HG02885 (cell line): ENCODE data around the gene ZNF175.

Experiments used
- ATAC-seq: cut with Tn5 transposase; IDR thresholded peaks from one replicate; pipeline ENCODE4 v1.9.1; 2021; ENCODE audit warnings: mild to moderate bottlenecking; ENCODE audit not compliant: unreplicated experiment, poor library complexity

Gene ZNF175

DNA sequence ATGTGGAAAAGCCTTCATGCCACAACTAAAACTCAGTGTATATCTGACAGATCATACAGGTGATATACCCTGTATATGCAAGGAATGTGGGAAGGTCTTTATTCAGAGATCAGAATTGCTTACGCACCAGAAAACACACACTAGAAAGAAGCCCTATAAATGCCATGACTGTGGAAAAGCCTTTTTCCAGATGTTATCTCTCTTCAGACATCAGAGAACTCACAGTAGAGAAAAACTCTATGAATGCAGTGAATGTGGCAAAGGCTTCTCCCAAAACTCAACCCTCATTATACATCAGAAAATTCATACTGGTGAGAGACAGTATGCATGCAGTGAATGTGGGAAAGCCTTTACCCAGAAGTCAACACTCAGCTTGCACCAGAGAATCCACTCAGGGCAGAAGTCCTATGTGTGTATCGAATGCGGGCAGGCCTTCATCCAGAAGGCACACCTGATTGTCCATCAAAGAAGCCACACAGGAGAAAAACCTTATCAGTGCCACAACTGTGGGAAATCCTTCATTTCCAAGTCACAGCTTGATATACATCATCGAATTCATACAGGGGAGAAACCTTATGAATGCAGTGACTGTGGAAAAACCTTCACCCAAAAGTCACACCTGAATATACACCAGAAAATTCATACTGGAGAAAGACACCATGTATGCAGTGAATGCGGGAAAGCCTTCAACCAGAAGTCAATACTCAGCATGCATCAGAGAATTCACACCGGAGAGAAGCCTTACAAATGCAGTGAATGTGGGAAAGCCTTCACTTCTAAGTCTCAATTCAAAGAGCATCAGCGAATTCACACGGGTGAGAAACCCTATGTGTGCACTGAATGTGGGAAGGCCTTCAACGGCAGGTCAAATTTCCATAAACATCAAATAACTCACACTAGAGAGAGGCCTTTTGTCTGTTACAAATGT is 16.4 kb downstream of the ZNF175 start:
- no peak for ATAC-seq

DNA sequence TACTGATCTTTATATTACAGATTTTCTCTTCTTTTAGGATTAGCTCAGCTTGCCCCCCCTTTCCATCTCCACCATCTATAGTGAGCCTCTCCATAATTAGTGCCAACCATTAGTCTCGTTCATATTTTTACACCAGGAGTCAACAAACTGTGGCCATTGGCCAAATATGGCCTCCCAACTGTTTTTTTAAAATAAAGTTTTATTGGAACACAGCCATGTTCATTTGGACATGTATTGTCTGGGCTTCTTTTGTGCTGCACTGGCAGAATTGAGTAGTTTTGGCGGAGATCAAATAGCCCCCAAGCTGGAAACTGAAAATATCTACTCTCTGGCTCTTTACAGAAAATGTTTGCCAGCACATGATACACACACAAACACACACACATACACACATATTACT is 18.4 kb downstream of the ZNF175 start:
- ATAC-seq, result no peak

DNA sequence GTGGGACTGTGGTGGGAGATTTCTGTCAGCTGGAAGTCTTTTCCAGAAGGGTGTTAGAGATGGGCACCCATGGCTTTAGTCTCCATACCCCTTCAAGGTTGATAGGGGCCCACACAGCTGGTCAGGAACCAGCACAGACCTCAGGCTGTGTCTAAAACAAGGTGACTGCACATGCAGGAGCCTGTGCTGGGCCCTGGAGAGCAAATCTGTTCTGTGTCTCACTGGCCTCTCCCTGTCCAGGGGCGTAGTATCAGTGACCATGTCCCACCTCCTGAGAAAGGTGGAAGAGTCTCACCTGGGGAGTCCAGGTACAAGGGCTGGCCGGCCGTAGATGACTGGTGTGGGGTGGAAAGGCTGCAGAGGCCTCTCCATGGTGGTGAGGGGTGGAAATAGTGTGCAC is 19.4 kb downstream of the ZNF175 start:
- ATAC-seq, result no peak

DNA sequence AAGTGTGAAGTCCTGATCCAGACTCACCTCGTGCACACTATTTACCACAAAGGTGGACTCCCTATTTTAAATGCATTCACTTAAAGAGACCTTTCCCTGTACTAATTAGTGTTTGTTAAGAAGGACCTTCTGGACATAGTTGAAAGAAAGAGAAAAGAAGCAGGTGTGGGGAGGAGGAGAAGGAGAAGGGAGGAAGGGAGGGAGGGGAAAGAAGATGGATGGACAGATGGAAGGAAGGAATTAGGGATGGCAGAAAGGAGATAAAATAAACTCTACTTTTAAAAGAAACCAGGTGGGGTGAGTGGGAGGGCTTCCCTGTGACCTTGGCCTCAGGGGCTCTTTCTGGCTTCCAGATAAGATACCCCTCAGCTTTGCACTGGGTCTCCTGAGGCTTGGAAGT is 21.4 kb downstream of the ZNF175 start:
- no peak for ATAC-seq

DNA sequence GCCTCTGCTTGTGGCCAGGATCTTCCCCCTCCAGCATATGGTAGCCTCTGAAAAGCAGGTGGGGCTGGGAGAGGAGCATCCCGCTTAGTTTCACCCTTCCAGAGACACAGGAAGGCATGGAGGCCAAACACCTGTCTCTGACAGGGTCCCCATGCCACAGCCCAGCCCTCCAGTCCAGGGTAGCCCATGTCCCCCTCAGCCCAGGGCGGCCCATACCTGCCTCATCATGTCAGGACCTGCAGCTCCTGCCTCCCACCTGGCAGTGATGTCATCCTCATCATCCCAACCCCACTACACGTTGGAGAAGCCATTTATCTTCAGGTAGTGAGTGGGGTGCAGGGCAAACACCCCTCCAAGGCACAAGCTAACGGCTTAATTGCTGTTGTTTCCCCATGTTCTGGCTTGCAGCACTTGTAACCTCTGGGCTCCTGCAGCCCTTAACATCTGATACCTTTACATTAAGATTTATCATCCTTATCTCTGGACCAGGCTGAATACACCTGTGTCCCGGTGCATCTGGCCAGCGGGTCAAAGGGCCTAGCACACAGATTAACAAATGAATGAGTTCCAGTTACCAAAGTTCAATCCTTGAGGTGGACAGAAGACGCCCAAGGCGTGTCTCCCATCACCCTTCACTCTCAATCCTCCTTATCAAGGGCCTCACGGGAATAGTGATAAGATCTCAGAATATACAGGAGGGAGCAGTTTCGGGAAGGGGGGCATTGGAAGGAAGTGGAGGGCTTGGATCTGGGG is 22.2 kb downstream of the ZNF175 start:
- ATAC-seq, result no peak

DNA sequence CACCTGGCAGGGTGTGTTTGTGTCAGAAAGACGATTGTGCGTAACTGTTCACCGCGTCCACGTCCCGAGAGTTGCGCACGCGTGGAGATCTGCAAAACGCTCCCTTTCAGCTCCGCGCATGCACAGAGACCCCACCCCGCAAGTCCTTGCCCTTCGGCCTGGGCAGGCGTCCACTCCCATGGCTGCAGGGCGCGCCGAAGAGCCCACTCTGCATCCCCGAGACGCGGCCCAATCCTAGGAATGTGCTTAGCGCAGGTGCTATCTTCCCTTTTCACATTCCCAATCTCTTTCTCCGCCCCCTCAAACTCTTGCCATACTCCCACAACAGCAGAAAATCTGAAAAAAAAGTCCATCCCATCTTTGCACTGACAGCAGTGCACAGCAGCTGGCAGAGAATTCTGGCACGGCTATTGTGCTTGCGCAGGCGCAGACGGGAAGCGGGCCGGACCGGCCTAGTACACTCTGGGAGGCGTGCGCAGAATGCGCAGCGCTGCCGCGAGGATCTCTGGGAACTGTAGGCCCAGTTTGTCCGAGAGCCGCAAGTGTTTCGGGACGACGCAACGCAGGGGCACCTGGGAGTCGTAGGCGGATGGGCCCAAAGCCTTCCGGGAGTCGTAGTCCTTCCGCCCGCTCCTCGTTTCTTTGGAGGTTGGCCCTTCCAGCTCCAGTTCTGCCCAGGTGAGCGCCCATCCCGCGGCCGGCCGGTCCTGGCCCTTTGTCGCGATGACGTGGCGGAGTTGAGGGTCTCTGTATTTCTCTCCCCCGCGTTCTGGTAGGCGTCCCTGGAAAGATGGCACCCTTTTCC is 23.1 kb downstream of the ZNF175 start:
- peak; percentile 98 for ATAC-seq

GRCh38 chr19:51594774-51595109 is 23.7 kb downstream of the ZNF175 start:
- ATAC-seq, result peak; percentile 7

DNA sequence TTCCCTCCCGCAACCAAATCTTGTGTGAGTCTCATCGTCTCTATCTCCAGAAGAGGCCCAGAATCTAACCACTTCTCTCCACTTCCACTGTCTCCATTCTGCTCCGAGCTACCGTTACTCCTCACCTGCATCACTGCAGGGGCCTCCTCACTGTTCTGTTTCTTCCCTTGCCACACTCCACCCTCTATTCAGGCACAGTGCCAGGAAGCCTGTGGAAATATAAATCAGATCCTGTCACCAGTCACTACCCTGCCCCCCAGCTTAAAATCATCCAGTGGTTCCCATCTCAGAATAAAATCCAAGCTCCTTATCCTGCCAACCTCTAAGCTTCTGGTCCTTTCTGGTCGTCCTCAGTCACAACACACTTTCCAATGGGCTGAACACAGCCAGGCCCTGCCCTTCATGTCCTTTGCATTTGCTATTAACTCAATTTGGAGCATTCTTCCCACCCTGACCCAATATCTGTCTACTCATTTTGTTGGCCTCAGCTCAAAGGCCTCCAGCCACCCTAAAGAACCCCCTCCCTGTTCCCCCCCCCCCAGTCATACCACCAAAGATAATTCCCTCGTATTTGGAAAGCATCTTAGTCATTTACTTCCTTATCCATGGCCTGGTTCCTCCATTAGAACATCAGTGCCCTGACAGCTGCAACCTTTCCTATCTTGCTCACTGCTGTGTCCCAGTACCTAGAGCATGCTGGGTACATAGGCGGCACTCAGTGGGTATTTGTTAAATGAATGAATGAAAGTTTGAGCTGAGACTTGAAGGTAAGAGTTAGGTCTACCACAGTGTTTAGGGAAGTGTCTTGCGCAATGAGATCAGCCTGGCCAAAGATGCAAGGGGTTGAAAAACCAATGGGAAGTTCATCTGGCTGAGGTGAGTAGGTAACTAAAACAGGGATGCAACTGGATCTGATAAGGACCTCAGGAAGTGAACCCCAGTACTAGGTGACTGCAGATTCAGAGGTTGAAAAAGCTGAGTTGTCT is 24.4 kb downstream of the ZNF175 start:
- no peak for ATAC-seq

DNA sequence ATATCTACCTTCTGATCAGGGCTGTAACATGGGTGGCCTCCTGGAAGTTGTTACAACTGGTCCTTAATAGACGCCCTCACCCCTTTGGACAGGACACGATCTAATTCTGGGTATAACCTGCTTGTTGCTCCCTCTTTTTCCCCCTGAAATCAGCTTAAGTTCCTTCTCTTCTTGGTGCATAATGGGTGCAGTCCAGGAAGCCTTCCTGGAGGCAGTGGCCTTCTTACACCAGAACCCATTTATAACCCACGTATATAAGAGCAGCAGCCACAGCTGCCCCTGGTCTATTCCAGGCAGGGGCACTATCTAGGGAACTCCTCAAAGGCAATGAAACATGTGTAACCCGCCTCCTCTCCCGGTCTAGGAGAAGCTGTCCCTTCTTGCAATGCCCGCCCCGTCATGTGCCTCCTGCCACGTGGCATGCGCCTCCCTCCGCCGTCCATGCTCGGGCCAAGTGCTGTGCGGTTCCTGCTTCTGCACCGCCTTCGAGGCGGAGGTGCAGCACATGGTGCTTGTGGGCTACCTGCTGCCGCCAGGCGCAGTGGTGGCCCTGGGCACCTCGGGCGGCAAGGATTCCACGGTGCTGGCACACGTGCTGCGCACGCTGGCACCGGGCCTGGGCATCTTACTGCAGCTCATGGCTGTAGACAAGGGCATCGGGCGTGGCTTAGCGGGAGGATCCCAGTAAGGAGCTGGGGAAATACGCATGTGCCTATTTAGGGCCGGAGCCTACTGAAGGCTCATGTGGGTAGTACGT is 27.3 kb downstream of the ZNF175 start:
- no peak for ATAC-seq

- no peak for ATAC-seq
Measured at GRCh38 chr19:51599084-51599483, 28.0 kb downstream of the ZNF175 start.

DNA sequence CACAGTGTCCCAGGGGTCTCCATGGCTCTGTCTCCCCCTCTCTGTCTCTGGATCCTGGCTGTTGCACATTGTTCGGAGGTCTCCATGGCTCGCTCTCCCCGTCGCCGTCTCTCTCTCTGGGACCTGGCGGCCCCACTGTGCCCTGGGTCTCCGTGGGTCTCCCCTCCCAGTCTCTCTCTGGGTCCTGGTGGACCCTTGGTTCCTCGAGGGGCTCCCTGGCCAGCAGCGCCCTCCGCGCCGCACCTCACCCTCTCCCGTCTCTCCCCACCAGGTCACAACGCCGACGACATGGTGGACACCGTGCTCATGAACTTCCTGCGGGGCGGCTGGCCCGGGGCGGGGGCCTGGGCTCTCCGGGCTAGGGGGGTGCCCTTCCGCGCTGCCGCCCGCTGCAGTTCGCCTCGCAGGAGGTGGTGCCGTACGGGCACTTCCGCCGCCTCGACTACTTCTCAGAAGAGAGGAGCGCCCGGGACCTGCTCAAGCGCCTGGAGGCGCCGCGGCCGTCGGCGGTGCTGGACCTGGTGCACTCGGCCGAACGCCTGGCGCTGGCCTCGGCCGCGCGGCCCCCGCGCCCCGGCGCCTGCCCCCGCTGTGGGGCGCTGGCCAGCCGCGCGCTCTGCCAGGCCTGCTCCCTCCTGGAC is 30.0 kb downstream of the ZNF175 start:
- no peak for ATAC-seq

GRCh38 chr19:51602189-51602854 is 31.2 kb downstream of the ZNF175 start:
- no peak for ATAC-seq

DNA sequence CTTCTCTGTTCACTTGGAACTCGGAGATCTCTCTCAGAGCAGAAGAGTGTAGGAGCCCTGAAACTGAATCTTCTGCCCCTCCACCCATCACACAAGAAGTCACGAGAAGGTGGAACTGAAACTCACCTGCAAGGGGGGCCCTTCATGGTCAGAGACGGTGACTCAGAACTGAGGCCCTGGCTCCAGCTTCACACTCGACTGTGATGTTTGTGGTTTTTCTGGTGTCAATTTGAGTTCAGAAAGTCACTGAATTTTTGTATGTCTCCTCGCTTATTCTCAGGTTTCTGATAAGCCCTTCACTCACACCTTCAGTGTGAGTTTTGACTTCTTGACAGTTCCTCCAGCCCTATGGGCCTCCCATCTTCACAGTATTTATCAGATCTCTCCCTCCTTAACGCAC is 36.0 kb downstream of the ZNF175 start:
- peak; percentile 95 for ATAC-seq

DNA sequence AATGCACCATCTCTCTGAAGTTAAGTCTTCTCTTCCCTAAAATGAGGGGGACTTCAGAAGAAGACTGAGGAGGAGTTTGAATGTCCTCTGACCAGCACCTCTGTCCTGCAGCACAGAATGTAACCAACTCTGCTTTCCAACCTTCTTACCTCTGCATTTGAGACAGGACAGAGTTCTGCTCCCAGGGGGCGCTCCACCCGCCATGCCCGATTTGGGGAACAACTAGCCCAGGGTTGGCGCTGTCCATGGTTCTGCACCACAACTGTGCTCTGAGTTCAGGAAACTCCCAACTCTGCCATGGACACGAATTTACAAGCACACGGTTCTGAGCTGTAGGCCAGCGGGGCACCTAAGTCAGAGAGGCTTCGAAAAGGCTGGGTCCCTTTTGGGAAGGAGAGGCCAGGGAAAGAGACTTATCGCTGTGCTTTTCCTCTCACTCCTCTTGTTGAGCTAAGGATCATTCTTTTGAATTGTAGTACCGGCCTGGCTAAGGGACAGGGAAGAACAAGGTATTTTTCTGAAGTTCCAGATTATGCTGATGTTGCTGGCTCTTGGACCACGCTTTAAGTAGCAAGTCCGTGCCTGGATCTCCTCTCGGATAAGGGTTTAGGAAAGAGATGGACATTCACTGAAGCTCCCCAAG is 37.0 kb downstream of the ZNF175 start:
- ATAC-seq, result no peak

DNA sequence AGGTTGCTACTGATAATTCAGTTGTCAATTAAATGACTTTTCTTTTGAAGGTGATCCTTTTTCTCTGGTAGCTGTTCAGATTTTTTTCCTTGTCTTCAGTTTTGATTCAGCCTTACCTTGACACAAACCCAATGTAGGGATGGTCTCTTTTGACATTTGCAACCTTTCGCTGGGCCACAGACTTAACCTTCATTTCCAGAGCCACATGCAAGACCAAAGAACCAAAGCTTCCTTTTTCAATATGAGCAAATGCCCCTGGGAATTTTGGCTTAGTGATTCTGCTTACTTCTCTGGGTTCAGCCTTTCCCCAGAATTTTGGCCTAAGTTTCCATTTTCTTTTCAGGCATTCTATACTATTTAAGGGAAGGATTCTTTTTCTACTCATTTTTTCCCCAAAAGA is 39.5 kb downstream of the ZNF175 start:
- ATAC-seq, result no peak

DNA sequence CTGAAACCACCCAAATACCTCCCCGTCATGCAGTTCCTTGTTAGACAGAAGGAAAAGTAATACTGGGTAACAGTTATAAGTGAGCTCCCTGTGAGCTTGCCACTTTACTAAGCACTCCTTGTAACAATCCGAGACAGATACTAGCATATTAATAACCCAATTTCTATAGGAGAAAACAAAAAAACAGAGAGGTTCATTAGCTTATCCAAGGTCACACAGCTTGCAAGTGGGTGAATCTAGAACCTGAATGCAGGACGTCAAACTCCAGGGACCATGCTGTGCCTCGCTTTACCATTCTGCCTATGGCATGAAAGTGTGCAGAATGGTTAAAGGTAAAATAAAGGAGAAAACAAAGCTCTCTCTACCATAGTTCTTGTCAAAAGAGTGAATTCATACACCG is 43.7 kb downstream of the ZNF175 start:
- ATAC-seq, result no peak

DNA sequence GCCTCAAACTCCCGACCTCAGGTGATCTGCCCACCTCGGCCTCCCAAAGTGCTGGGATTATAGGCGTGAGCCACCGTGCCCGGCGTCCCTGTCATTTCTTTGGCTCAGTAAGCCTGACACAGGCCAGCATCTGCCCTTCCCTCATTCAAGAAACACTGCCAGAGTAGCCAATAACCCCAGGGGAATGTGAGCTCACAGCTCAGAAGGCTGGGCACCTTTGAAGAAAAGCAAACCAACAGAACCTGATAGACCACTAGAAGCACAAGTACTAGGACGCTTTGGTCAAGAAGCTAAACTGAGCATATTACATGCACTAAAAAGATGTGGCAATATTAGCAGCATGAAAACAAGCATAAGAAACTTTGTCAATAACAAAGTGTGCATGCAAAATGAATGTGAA is 44.9 kb downstream of the ZNF175 start:
- no peak for ATAC-seq

GRCh38 chr19:51621178-51621577 is 50.1 kb downstream of the ZNF175 start:
- peak; percentile 49 for ATAC-seq
